HepG2 (cell line): Measurements from ENCODE around the gene KRTAP1-3. TPM values are rescaled to one million over a fixed set of nuclear protein-coding genes. Genes with fewer than 3 reads are reported as not detected.

Source experiments
- ATAC-seq: fragments of 200-7000 bp; cut with Tn5 transposase; 3 replicates; pipeline ENCODE4 v1.9.1; 2020; ENCODE audit warnings: mild to moderate bottlenecking, moderate library complexity
- BruUV-seq: library from RNA; stranded (reverse); fragments of 400-500 nt; replicated peaks from 2 replicates; lab custom pipeline; 2021; lab: Mats Ljungman, UMichigan
- CTCF ChIA-PET: fragments of 300-600 bp; formaldehyde crosslinking; extraction: SDS; loops from one replicate; lab custom pipeline; 2021; ENCODE audit warnings: low total read pairs, inconsistent platforms, low intra/inter-chr PET ratio; lab: Yijun Ruan, JAX
- POLR2A ChIA-PET: fragments of 350-600 bp; sonication (Branson Sonifier 250); formaldehyde crosslinking; loops from one replicate; lab custom pipeline; 2020; ENCODE audit warnings: antibody characterized with exemption, inconsistent platforms; lab: Yijun Ruan, JAX
- DNase-seq: peaks from one replicate; pipeline ENCODE4 v3.0.0-alpha.2; 2015; ENCODE audit warnings: low spot score
- FAIRE-seq: peaks from 3 replicates; lab custom pipeline; 2011; peaks lifted over from hg19 to GRCh38; lab: Jason Lieb, UNC
- H2AFZ ChIP-seq: one replicate; pipeline ENCODE4 v1.6.1; 2011; ENCODE audit warnings: low read length, inconsistent platforms
- H3K27ac ChIP-seq: fragments of 300-600 bp; 3 replicates; pipeline ENCODE4 v1.8.0; 2011; ENCODE audit warnings: mixed run types, mild to moderate bottlenecking, mixed read lengths, low read length, inconsistent platforms; ENCODE audit not compliant: insufficient read depth; ENCODE audit errors: extremely low read length
- H3K27me3 ChIP-seq, 2 experiments: fragments of 200-600 bp in 1 of 2; 2 replicates in 1 of 2; 3 replicates in 1 of 2; pipeline versions ENCODE4 v1.6.0 to v1.8.0; 2011; ENCODE audit warnings: low read length in 2 of 2, mild to moderate bottlenecking in 2 of 2, moderate library complexity in 2 of 2, inconsistent platforms in 1 of 2; ENCODE audit not compliant: insufficient read depth in 2 of 2, control insufficient read depth in 1 of 2
- H3K36me3 ChIP-seq, 2 experiments: fragments of 200-600 bp in 1 of 2; replicated peaks in 1 of 2; 2 replicates in 1 of 2; 3 replicates in 1 of 2; pipeline versions ENCODE4 v1.5.1 to v1.8.0; 2011; ENCODE audit warnings: low read length in 2 of 2, inconsistent platforms in 1 of 2; ENCODE audit not compliant: insufficient read depth in 2 of 2, control insufficient read depth in 1 of 2
- H3K4me1 ChIP-seq: 2 replicates; pipeline ENCODE4 v1.5.1; 2012; ENCODE audit warnings: low read length, inconsistent platforms; ENCODE audit not compliant: insufficient read depth
- H3K4me2 ChIP-seq: 2 replicates; pipeline ENCODE4 v1.6.0; 2011; ENCODE audit warnings: low read depth, low read length, inconsistent platforms
- H3K4me3 ChIP-seq, 3 experiments: fragments of 200-600 bp in 1 of 3; sonication (generic), shearing (Covaris generic) in 1 of 3; replicated peaks in 1 of 3; 2 replicates each; pipeline ENCODE4 v1.5.1; 2011 to 2016; ENCODE audit warnings: low read length in 3 of 3, inconsistent platforms in 2 of 3, low read depth in 2 of 3, mild to moderate bottlenecking in 2 of 3, control low read depth in 1 of 3, mixed read lengths in 1 of 3; ENCODE audit not compliant: insufficient read depth in 1 of 3
- H3K79me2 ChIP-seq: one replicate; pipeline ENCODE4 v1.6.1; 2011; ENCODE audit warnings: low read length, inconsistent platforms; ENCODE audit not compliant: insufficient read depth
- H3K9ac ChIP-seq: 2 replicates; pipeline ENCODE4 v1.6.0; 2011; ENCODE audit warnings: mild to moderate bottlenecking, low read depth, low read length, inconsistent platforms; ENCODE audit not compliant: insufficient read depth
- H3K9me3 ChIP-seq: 2 replicates; pipeline ENCODE4 v1.5.1; 2012; ENCODE audit warnings: mild to moderate bottlenecking, low read length
- H4K20me1 ChIP-seq: 2 replicates; pipeline ENCODE4 v1.6.0; 2011; ENCODE audit warnings: inconsistent platforms, mild to moderate bottlenecking, low read length, moderate library complexity; ENCODE audit not compliant: insufficient read depth
- ARID5B ChIP-seq: IDR thresholded peaks from 2 replicates; pipeline ENCODE4 v1.4.0; 2020; ENCODE audit warnings: mild to moderate bottlenecking, missing genetic modification reagents
- CBFB ChIP-seq: sonication (generic); formaldehyde crosslinking; IDR thresholded peaks from 2 replicates; pipeline ENCODE4 v1.4.0; 2020; ENCODE audit warnings: missing genetic modification reagents
- EP300 ChIP-seq, 3 experiments: sonication (generic) in 1 of 3; formaldehyde crosslinking in 1 of 3; IDR thresholded peaks; 2 replicates each; pipeline versions ENCODE4 v1.5.1 to v1.6.1; 2011 to 2020; ENCODE audit warnings: low read depth in 2 of 3, low read length in 2 of 3, borderline replicate concordance in 1 of 3, improper control_type of control experiment in 1 of 3, mild to moderate bottlenecking in 1 of 3, missing genetic modification reagents in 1 of 3, moderate library complexity in 1 of 3
- KLF15 ChIP-seq: sonication (generic); formaldehyde crosslinking; IDR thresholded peaks from 2 replicates; pipeline ENCODE4 v1.8.1; 2023; ENCODE audit warnings: borderline replicate concordance, mild to moderate bottlenecking, inconsistent platforms, missing genetic modification reagents, mixed read lengths
- MTA1 ChIP-seq: sonication (generic); formaldehyde crosslinking; IDR thresholded peaks from 2 replicates; pipeline ENCODE4 v1.4.0; 2020; ENCODE audit warnings: missing genetic modification reagents, mild to moderate bottlenecking, borderline replicate concordance
- PHF8 ChIP-seq: sonication (generic); formaldehyde crosslinking; IDR thresholded peaks from 2 replicates; pipeline ENCODE4 v1.5.0; 2020; ENCODE audit warnings: missing genetic modification reagents
- XRCC5 ChIP-seq: fragments of 200-400 bp; formaldehyde crosslinking; optimal IDR thresholded peaks from 2 replicates; pipeline ENCODE3; 2017; ENCODE audit warnings: mild to moderate bottlenecking, low read length
- ZNF121 ChIP-seq: sonication (generic); formaldehyde crosslinking; IDR thresholded peaks from 2 replicates; pipeline ENCODE4 v1.5.0; 2020; ENCODE audit warnings: mild to moderate bottlenecking, missing genetic modification reagents
- ZNF556 ChIP-seq: sonication (generic); formaldehyde crosslinking; IDR thresholded peaks from 2 replicates; pipeline ENCODE4 v1.4.0; 2020; ENCODE audit warnings: mild to moderate bottlenecking, missing genetic modification reagents, borderline replicate concordance
- ZNF713 ChIP-seq: sonication (generic); formaldehyde crosslinking; IDR thresholded peaks from 2 replicates; pipeline ENCODE4 v1.4.0; 2020; ENCODE audit warnings: mild to moderate bottlenecking, missing genetic modification reagents
- ZNF770 ChIP-seq: sonication (generic); formaldehyde crosslinking; IDR thresholded peaks from 2 replicates; pipeline ENCODE4 v1.5.0; 2020; ENCODE audit warnings: mild to moderate bottlenecking, missing genetic modification reagents
- ZSCAN22 ChIP-seq: sonication (generic); formaldehyde crosslinking; IDR thresholded peaks from 2 replicates; pipeline ENCODE4 v1.4.0; 2020; ENCODE audit warnings: mild to moderate bottlenecking, missing genetic modification reagents
- whole genome bisulfite sequencing: methylation state at CpG from one replicate; pipeline ENCODE4 v1.1.6; 2017; ENCODE audit warnings: low lambda C conversion rate; 5-methylcytosine and 5-hydroxymethylcytosine counted together
- in situ Hi-C: cut with HindIII; loops from 2 replicates; pipeline ENCODE4 v1.10.0; 2017; ENCODE audit warnings: low pct_unique_long_range_greater_than_20kb; ENCODE audit not compliant: extremely low pct_ligation_motif_present
- intact Hi-C: fragments of 100-400 bp; cut with micrococcal nuclease; formaldehyde crosslinking; loops from one replicate; pipeline ENCODE4 v1.10.0; 2022; ENCODE audit not compliant: unreplicated experiment
- polyA plus RNA-seq, 8 experiments: library from polyadenylated mRNA; depleted of rRNA in 3 of 8; stranded (reverse) in 7 of 8; unstranded in 1 of 8; fragments of >200 nt; fragmentation: Illumina TruSeq in 4 of 8; extraction: Trizol in 4 of 8; gene quantifications; 2 replicates each; pipeline versions ENCODE4 v1.2.1 to v1.2.3, GENCODE V29; 2011 to 2016; ENCODE audit warnings: low read depth in 4 of 8, missing spikeins in 1 of 8, mixed read lengths in 1 of 8; ENCODE audit not compliant: insufficient read depth in 1 of 8
- total RNA-seq, 5 experiments: library from RNA; depleted of rRNA; stranded (reverse); fragments of >200 nt; fragmentation: Illumina TruSeq; extraction: Trizol; gene quantifications; 2 replicates each; pipeline ENCODE4 v1.2.3, GENCODE V29; 2016; ENCODE audit warnings: low read depth in 1 of 5

Gene KRTAP1-3
- total and polyA plus RNA-seq, 2 of the 13 experiments (the other 11 are each of a cell fraction or from before 2014, with no cell fraction given) = not detected

- TF ChIP-seq MTA1 (CRISPR knock-in tag) (no peak), EP300 (IDR thresholded peaks at IDR 0.05; ENCODE audit: low read depth in 2 of 2, low read length in 2 of 2) (peak in 1 of 2 experiments; percentile 9; a peak in 1 of 4 replicates), EP300 (CRISPR knock-in tag; IDR thresholded peaks at IDR 0.05; ENCODE audit: borderline replicate concordance) (no peak), XRCC5 (no peak), ZNF713 (CRISPR knock-in tag) (no peak), CBFB (no peak), ZNF121 (CRISPR knock-in tag) (no peak), PHF8 (CRISPR knock-in tag) (no peak), KLF15 (CRISPR knock-in tag) (no peak)
- TF ChIP-seq, all 625 proteins: peak for 1
- Histone ChIP-seq H3K27me3 (no peaks in the 10 kb centered on the region), H3K4me1 (peaks cover 17% of the 10 kb centered on the region), H3K9me3 (no peaks in the 10 kb centered on the region), H3K4me2 (peak overlapping the region; percentile 41; the same call in 1 of the 2 replicates), H3K36me3 (no peaks in the 10 kb centered on the region), H3K9ac (no peak overlapping the region), H4K20me1 (no peaks in the 10 kb centered on the region), H3K27ac (peak overlapping the region; percentile 19), H2AFZ (no peak overlapping the region), H3K4me3 (no peak overlapping the region), H3K79me2 (no peaks in the 10 kb centered on the region)
- BruUV-seq = no TSS peak
- in situ Hi-C loops = no loop called here
- whole genome bisulfite sequencing = 10% methylated on average over 2 of the region's 2 CpGs
- intact Hi-C loops = loop anchor here (10.0 kb wide), 1 partner anchor 144 kb away; no protein-coding TSS in a partner anchor
- ATAC-seq (no peak; the same call in 2 of the 3 replicates), FAIRE-seq (no peak), DNase-seq (peak; percentile 63)
- ChIA-PET CTCF (no interaction called here), POLR2A (no interaction called here)
Measured at GRCh38 chr17:41049110-41049509, 14.4 kb upstream of the KRTAP1-3 start.

- BruUV-seq = no TSS peak
- peaks cover 17% of the 10 kb centered on the region for H3K4me1 ChIP-seq
- no peak overlapping the region for H3K4me3 ChIP-seq
- FAIRE-seq = no peak
- WGBS = 34% methylated on average over 7 of the region's 7 CpGs
- ChIA-PET POLR2A (interaction anchor here (0.7 kb wide), 1 partner anchor 10 kb away, joined by 4 read pairs; no protein-coding TSS in a partner anchor), CTCF (no interaction called here)
- peak overlapping the region; percentile 60 for H2AFZ ChIP-seq
- H3K4me2 ChIP-seq = peak overlapping the region; percentile 41
- peaks cover 2% of the 10 kb centered on the region; the same call in 1 of the 2 replicates for H3K9me3 ChIP-seq
- H3K27me3 ChIP-seq = no peaks in the 10 kb centered on the region
- no peaks in the 10 kb centered on the region for H3K36me3 ChIP-seq
- H4K20me1 ChIP-seq = no peaks in the 10 kb centered on the region
- H3K27ac ChIP-seq = peak overlapping the region; percentile 31
- H3K79me2 ChIP-seq = no peaks in the 10 kb centered on the region
- H3K9ac ChIP-seq = peak overlapping the region; percentile 20; the same call in 1 of the 2 replicates
- peak; percentile 47 for ATAC-seq
- DNase-seq = peak; percentile 75
- in situ Hi-C loops = no loop called here
- intact Hi-C loops = loop anchor here (10.0 kb wide), 1 partner anchor 144 kb away; no protein-coding TSS in a partner anchor
- TF ChIP-seq ARID5B (CRISPR knock-in tag) (0 out of 2 replicates have a peak, but pooled peaks have one; percentile 21), ZSCAN22 (CRISPR knock-in tag) (no peak), ZNF770 (CRISPR knock-in tag) (no peak), ZNF556 (no peak)
Measured at GRCh38 chr17:41048441-41048840, 13.8 kb upstream of the KRTAP1-3 start.
